ENCODE data around the gene CDH13.

The CDH13 gene

DNA sequence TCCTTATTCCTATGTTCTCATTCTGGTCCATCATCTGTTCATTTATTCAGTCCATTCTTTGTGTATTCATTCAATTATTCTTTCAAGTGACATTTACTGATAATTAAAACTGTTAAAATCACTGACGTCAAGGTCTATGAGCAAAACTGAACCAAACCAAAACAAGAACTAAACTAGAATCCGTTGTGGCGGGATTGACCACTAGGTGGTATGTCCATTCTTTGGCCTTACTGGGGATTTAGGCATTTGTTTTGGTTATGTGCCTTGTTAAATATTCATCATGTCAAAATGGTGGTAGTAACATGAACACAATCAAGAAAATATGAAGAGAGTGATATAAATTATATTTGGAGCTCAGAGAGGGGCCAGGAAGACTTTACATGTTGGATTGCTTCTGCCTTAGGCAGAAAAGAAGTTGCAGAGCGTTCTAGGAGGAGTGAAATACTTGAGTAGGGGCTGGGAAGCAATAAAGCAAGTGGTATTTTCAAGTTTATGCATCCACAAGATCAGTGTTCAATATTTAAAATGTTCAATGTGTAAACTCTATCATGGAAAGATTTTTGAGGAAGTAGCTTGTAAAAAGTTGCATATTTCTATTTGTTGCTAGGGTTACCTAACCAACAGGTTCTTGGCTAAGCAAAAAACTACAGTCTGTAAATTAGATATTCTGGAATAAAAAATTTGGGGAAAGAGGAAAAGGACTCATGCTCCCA is 129.0 kb downstream of the CDH13 start:
- no peak overlapping the region for H3K4me3 ChIP-seq (ENCODE audit: low read depth, low read length)
- no peak for DNase-seq (ENCODE audit: low read depth)
- TF ChIP-seq, protein P1, sequence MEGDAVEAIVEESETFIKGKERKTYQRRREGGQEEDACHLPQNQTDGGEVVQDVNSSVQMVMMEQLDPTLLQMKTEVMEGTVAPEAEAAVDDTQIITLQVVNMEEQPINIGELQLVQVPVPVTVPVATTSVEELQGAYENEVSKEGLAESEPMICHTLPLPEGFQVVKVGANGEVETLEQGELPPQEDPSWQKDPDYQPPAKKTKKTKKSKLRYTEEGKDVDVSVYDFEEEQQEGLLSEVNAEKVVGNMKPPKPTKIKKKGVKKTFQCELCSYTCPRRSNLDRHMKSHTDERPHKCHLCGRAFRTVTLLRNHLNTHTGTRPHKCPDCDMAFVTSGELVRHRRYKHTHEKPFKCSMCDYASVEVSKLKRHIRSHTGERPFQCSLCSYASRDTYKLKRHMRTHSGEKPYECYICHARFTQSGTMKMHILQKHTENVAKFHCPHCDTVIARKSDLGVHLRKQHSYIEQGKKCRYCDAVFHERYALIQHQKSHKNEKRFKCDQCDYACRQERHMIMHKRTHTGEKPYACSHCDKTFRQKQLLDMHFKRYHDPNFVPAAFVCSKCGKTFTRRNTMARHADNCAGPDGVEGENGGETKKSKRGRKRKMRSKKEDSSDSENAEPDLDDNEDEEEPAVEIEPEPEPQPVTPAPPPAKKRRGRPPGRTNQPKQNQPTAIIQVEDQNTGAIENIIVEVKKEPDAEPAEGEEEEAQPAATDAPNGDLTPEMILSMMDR (IDR thresholded peaks at IDR 0.05; ENCODE audit: control insufficient read depth, extremely low read depth, insufficient read depth) = 0 out of 2 replicates have a peak, but pooled peaks have one; percentile 9

DNA sequence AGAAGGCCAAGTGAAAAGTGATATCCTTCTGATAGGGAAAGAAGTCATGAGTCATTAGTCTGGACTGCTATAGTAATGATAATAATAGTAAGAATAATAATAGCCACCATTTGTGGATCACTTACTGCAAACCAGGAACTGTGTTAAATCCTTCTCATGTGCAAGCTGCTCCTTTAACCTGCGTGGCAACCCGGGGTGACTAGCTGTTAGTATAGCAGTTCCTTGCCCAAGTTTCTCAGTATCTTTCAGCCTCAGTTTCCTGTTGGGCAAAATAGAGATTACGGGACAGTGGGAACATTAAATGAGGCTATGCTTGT is 129.5 kb downstream of the CDH13 start:
- no peak for DNase-seq (ENCODE audit: low read depth)
- H3K4me3 ChIP-seq (ENCODE audit: low read depth, low read length) = no peak overlapping the region
- TF ChIP-seq, protein P1 (IDR thresholded peaks at IDR 0.05; ENCODE audit: control insufficient read depth, extremely low read depth, insufficient read depth) = no peak

DNA sequence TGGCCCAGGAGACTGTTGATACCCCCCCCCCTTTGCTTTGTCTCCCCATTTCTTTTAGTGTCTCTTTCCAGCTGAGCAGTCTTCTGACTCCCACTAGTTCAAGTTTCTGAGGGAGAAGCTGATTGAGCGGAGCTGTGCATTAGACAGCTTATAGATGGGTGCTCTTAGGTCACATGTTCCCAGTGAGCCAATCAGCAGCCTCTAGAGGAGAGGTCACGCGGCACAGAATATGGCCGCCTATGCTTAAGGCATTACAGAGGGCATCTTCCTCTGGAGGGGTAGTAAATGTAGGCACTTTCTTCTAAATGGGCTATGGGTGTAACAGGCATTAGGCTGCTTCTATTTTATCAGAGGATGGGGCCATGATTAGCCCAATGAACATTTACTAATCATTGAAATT is 131.6 kb downstream of the CDH13 start:
- H3K4me3 ChIP-seq (ENCODE audit: low read depth, low read length) = no peak overlapping the region
- TF ChIP-seq, protein P1 (IDR thresholded peaks at IDR 0.05; ENCODE audit: control insufficient read depth, extremely low read depth, insufficient read depth) = no peak
- DNase-seq (ENCODE audit: low read depth) = no peak

DNA sequence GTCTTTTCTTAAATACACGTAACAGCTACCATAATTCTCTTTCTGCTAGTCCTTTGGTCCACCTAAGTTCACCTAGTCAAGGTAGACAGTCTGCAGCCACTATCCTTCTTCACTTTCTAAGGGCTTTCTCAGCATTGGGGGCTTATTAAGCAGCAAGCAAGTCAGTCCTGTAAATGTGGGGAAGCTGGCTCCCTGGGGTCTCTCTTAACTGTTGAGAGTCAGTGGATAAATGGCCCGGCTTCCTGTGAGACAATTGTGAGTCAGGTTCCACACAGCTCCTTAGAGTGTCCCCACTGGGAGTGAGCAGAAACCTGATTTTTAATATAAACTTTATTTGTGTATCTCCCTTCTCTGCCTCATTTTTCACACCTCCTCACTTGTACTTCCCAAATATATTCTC is 132.1 kb downstream of the CDH13 start:
- H3K4me3 ChIP-seq (ENCODE audit: low read depth, low read length) = no peak overlapping the region
- TF ChIP-seq, protein P1 (IDR thresholded peaks at IDR 0.05; ENCODE audit: control insufficient read depth, extremely low read depth, insufficient read depth) = no peak
- DNase-seq (ENCODE audit: low read depth) = no peak

DNA sequence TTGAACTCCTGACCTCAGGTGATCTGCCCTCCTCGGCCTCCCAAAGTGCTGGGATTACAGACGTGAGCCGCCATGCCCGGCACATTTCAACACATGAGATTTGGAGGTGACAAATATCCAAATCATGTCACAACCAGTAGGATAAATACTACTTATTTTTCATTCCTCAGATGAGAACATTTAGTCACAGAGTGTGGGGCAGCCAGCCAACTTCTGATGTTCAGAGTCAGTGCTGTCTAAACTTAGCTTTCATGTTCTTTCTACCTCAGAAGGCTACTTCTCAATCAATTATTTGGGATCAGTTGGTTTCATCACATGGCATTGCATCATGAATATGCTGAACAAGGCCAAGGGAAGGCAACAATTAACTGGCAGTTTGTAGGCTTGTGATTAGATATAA is 134.5 kb downstream of the CDH13 start:
- TF ChIP-seq, protein P1 (IDR thresholded peaks at IDR 0.05; ENCODE audit: control insufficient read depth, extremely low read depth, insufficient read depth) = no peak
- DNase-seq (ENCODE audit: low read depth) = no peak
- H3K4me3 ChIP-seq (ENCODE audit: low read depth, low read length) = no peak overlapping the region

DNA sequence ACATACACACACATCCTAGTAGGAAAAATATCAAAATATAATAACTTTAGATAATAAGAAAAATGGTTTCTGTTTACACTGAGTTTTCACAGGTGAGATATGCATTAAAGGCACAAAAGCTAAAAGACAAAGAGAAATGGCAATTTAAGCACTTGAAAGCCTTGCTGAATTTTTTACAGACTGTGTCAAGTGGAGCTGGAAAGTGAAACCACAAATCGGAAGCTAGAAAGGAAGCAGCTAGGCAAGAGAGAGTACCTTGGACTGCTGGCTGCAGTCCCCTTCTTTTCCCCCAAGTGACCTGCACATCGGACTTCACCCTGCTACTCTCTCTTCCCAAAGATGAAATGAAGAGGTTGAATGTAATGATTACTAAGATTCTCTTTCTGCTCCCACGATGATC is 135.1 kb downstream of the CDH13 start:
- TF ChIP-seq, protein P1 (IDR thresholded peaks at IDR 0.05; ENCODE audit: control insufficient read depth, extremely low read depth, insufficient read depth) = no peak
- H3K4me3 ChIP-seq (ENCODE audit: low read depth, low read length) = no peak overlapping the region
- DNase-seq (ENCODE audit: low read depth) = no peak

DNA sequence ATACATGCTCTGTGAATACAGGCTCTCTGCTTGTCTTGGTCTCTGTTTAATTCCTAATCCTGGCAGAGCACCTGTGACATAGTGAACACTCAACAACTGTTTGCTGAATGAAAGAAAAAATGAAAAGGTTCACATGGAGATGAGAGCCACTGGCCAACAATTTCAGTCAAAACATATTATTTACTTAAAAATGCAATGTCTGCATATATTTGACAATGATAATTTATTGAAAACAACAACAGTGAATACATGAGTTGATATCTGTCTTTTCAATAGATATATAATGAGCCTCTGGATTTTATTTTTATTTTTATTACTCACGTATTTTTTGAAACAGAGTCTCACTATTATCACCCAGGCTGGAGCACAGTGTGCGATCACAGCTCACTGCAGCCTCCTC is 136.6 kb downstream of the CDH13 start:
- TF ChIP-seq, protein P1 (IDR thresholded peaks at IDR 0.05; ENCODE audit: control insufficient read depth, extremely low read depth, insufficient read depth) = no peak
- H3K4me3 ChIP-seq (ENCODE audit: low read depth, low read length) = no peak overlapping the region
- DNase-seq (ENCODE audit: low read depth) = no peak

Data from LNCaP clone FGC (cell line).